ENCODE data around the gene PIK3CG.

- TF ChIP-seq, protein P1, sequence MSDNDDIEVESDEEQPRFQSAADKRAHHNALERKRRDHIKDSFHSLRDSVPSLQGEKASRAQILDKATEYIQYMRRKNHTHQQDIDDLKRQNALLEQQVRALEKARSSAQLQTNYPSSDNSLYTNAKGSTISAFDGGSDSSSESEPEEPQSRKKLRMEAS (IDR thresholded peaks at IDR 0.05; ENCODE audit: low read depth, low read length), result no peak
- TF ChIP-seq, protein P2, sequence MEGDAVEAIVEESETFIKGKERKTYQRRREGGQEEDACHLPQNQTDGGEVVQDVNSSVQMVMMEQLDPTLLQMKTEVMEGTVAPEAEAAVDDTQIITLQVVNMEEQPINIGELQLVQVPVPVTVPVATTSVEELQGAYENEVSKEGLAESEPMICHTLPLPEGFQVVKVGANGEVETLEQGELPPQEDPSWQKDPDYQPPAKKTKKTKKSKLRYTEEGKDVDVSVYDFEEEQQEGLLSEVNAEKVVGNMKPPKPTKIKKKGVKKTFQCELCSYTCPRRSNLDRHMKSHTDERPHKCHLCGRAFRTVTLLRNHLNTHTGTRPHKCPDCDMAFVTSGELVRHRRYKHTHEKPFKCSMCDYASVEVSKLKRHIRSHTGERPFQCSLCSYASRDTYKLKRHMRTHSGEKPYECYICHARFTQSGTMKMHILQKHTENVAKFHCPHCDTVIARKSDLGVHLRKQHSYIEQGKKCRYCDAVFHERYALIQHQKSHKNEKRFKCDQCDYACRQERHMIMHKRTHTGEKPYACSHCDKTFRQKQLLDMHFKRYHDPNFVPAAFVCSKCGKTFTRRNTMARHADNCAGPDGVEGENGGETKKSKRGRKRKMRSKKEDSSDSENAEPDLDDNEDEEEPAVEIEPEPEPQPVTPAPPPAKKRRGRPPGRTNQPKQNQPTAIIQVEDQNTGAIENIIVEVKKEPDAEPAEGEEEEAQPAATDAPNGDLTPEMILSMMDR (IDR thresholded peaks at IDR 0.05; ENCODE audit: low read depth, low read length), result no peak
- TF ChIP-seq POLR2A (IDR thresholded peaks at IDR 0.05; ENCODE audit: extremely low read depth, insufficient read length), result no peak
These were observed 13.8 kb downstream of the PIK3CG start for GRCh38 chr7:106878748-106879439.
